ENCODE data around the gene DNAJC4. TPM values are rescaled to one million over a fixed set of nuclear protein-coding genes. Genes with fewer than 3 reads are reported as not detected.
A peak's percentile ranks its signal among the peaks of the same experiment; 100 is the strongest.

The DNAJC4 gene
- total RNA-seq, 4 donors from 2014 or later, result 10.9 to 48.6 (median 21.9) TPM

DNA sequence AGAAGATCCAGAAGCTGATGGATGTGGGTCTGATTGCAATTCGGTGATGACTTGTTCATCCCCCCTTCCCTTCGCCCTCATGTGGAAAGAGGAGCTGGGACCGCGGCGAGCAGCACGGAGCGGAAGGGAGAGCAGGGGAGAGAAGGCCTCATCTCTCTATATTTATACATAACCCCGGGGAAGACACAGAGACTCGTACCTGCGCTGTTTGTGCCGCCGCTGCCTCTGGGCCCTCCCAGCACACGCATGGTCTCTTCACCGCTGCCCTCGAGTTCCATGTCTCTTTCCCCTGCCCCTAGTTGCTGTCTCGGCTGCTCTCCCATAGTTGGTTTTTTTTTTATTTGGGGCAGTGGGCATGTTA is 26.3 kb upstream of the DNAJC4 start:
- Histone ChIP-seq H3K27me3 (no peaks in the 10 kb centered on the region), H3K4me1 (peaks cover 9 to 26% of the 10 kb centered on the region in 2 donors), H3K4me3 (replicated peaks in 1 of 3) (no peak overlapping the region), H3K9me3 (no peaks in the 10 kb centered on the region), H3K27ac (no peak overlapping the region), H3K36me3 (peaks cover 36 to 43% of the 10 kb centered on the region in 2 donors)
- 78 to 84% methylated on average over 16 of the region's 16 CpGs for WGBS, 2 donors
- TF ChIP-seq, protein P1, sequence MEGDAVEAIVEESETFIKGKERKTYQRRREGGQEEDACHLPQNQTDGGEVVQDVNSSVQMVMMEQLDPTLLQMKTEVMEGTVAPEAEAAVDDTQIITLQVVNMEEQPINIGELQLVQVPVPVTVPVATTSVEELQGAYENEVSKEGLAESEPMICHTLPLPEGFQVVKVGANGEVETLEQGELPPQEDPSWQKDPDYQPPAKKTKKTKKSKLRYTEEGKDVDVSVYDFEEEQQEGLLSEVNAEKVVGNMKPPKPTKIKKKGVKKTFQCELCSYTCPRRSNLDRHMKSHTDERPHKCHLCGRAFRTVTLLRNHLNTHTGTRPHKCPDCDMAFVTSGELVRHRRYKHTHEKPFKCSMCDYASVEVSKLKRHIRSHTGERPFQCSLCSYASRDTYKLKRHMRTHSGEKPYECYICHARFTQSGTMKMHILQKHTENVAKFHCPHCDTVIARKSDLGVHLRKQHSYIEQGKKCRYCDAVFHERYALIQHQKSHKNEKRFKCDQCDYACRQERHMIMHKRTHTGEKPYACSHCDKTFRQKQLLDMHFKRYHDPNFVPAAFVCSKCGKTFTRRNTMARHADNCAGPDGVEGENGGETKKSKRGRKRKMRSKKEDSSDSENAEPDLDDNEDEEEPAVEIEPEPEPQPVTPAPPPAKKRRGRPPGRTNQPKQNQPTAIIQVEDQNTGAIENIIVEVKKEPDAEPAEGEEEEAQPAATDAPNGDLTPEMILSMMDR (IDR thresholded peaks at IDR 0.05), result no peak
- TF ChIP-seq POLR2A (IDR thresholded peaks at IDR 0.05), result no peak
- intact Hi-C loops (cut with DNase I), result no loop called here
- no peak for DNase-seq

DNA sequence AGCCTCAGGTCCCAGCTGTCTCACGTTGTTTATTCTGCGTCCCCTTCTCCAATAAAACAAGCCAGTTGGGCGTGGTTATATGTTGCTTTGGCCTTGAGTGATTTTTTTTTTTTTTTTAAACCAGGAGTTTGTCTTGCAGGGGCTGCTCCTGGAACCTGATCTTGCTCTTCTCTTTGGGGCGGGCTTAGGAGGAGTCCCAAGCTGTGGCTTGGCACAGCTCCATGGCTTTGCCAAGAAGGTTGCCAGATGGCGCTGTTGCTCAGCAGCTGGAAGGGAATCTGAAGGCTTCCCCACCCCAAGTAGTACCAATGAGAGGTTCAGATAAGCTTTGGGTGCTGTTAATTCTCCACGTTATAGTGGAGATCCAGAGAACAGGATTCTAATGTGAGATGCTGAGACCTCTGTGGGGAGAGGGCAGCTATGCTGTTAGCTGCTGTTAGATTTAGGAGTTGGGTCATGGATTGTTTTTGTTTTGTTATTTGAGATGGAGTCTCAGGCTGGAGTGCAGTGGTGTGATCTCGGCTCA is 25.8 kb upstream of the DNAJC4 start:
- TF ChIP-seq POLR2A (IDR thresholded peaks at IDR 0.05), result no peak
- TF ChIP-seq, protein P1 (IDR thresholded peaks at IDR 0.05), result peak; percentile 22 to 82 (median 72)
- Histone ChIP-seq H3K9me3 (no peaks in the 10 kb centered on the region), H3K4me3 (replicated peaks in 1 of 3) (no peak overlapping the region), H3K4me1 (peaks cover 9 to 26% of the 10 kb centered on the region in 2 donors), H3K36me3 (peaks cover 35 to 40% of the 10 kb centered on the region in 2 donors), H3K27ac (peak overlapping the region in 1 of 3 donors; percentile 10), H3K27me3 (no peaks in the 10 kb centered on the region)
- 20 to 26% methylated on average over 7 of the region's 7 CpGs for WGBS, 2 donors
- intact Hi-C loops (cut with DNase I), result no loop called here
- DNase-seq, result peak; percentile 92 to 94

DNA sequence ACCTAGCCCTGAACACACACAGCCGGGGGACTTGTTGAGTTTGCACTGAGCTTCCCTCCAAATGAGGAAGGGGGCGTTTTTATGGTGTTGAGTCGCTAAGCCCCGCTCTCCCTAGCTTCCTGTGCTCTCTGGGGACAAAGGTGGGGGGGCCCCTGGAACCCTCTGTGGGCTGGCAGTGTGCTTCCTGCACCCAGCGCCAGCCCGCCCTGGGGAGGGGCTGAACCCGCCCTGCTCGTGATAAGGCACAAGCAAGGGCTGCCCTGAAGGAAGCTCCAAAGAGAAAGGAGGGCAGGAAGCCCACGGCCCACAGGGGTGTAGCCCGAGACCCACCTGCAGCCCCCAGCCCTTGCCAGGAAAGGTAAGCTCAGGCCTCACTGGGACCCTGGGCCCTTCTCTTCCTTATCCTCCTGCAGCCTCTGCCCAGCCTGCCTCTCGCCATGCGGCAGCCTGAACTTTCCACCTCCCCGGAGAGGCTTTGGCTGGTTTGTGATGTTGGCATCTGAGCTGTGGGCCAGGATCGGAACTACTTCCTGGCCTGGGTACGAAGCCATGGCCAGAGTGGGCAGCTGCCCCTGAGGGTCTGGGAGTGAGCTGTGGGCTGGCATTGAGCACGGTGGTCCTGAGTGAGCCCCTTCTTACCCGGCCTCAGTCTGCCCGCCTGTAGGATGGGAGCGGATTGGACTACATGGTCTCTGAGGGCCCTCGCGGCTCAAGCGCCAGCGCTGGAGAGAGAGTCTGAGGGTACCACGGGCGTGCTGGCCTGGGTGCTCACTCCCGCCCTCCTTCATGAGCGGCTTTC is 23.7 kb upstream of the DNAJC4 start, which contains the start of gene FERMT3:
TSS of gene FERMT3 (plus strand) at position 265 of the 799 bp plus-strand sequence. CDS start 644 bp downstream, outside the sequence.
- Histone ChIP-seq H3K36me3 (peaks cover 19 to 23% of the 10 kb centered on the region in 2 donors), H3K4me1 (peaks cover 9 to 26% of the 10 kb centered on the region in 2 donors), H3K27me3 (no peaks in the 10 kb centered on the region), H3K27ac (peak within 1 kb of the TSS; percentile 30 to 76 (median 70)), H3K9me3 (no peaks in the 10 kb centered on the region), H3K4me3 (replicated peaks in 1 of 3) (peak within 1 kb of the TSS in 1 of 3 donors; percentile 9)
- intact Hi-C loops (cut with DNase I), result no loop called here
- TF ChIP-seq, protein P1 (IDR thresholded peaks at IDR 0.05), result no peak
- TF ChIP-seq POLR2A (IDR thresholded peaks at IDR 0.05), result no peak
- 80 to 88% methylated on average over 9 to 15 of the region's 27 CpGs for WGBS, 2 donors
- peak in 1 of 2 donors; percentile 34 for DNase-seq

DNA sequence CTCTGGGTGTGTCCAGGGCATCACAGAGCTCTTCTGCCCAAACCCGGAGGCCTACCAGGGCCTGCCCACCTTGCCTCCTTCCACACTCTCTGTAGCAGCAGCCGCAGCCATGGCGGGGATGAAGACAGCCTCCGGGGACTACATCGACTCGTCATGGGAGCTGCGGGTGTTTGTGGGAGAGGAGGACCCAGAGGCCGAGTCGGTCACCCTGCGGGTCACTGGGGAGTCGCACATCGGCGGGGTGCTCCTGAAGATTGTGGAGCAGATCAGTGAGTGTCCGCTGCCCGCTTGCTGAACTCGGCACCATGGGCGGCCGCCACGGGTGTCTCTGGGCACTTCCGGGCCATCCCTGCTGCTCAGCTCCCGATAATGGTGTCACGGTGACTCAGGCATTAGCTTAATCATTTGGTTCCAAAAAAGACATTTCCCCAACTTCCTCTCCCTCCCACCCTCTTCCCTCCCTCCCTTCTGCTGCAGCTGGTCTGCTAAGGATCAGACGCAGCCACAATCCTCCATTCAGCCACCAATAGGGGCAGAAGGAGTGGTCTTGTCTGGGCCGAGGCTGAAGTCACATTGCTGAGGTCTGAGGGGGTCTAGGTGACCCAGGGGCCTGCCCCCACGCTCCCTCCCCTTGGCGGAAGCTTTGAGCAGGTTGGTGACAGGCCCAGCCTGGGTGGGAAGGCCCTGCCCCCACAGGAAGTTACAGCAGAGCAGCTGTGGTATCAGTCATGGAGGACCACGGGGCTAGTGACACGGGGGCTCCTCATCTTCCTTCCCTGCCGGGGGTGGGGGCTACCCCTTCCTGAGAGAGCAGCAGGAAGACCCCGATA is 22.9 kb upstream of the DNAJC4 start:
- intact Hi-C loops (cut with DNase I), result no loop called here
- Histone ChIP-seq H3K27ac (peak overlapping the region; percentile 62 to 76 (median 70)), H3K27me3 (no peaks in the 10 kb centered on the region), H3K36me3 (peaks cover 14 to 15% of the 10 kb centered on the region in 2 donors), H3K9me3 (no peaks in the 10 kb centered on the region), H3K4me1 (peaks cover 9 to 26% of the 10 kb centered on the region in 2 donors), H3K4me3 (replicated peaks in 1 of 3) (peak overlapping the region in 1 of 3 donors; percentile 9)
- no peak for TF ChIP-seq POLR2A (IDR thresholded peaks at IDR 0.05)
- TF ChIP-seq, protein P1 (IDR thresholded peaks at IDR 0.05), result no peak
- 61 to 70% methylated on average over 13 to 17 of the region's 30 CpGs for WGBS, 2 donors
- DNase-seq, result peak; percentile 27 to 42

Measured in thyroid gland (tissue), 4 donors.